LHCN-M2 (cell line): ENCODE measurements around the gene CHAF1B. TPM values are rescaled to one million over a fixed set of nuclear protein-coding genes. Genes with fewer than 3 reads are reported as not detected.

Source experiments
- DNase-seq: peaks from one replicate; pipeline ENCODE4 v3.0.0-alpha.2; 2012; ENCODE audit warnings: low read depth
- total RNA-seq: library from RNA; depleted of rRNA; stranded (reverse); fragments of >200 nt; gene quantifications from 2 replicates; pipeline ENCODE4 v1.2.3, GENCODE V29; 2014

The CHAF1B gene
- total RNA-seq, 1 experiment from 2014 or later, result 9.9 TPM

GRCh38 chr21:36425286-36425685, 40.1 kb downstream of the CHAF1B start:
- DNase-seq, result peak; percentile 68

GRCh38 chr21:36427502-36427901, 42.3 kb downstream of the CHAF1B start:
- no peak for DNase-seq

- no peak for DNase-seq
Observed at GRCh38 chr21:36428761-36429432, 43.7 kb downstream of the CHAF1B start.

GRCh38 chr21:36429947-36430546, 44.9 kb downstream of the CHAF1B start:
- peak; percentile 100 for DNase-seq

GRCh38 chr21:36430841-36431240, 45.6 kb downstream of the CHAF1B start:
- no peak for DNase-seq

GRCh38 chr21:36431252-36431651, 46.1 kb downstream of the CHAF1B start:
- DNase-seq, result no peak

- DNase-seq, result no peak
Observed at GRCh38 chr21:36433059-36433709, 48.0 kb downstream of the CHAF1B start.

GRCh38 chr21:36434144-36434543, 49.0 kb downstream of the CHAF1B start:
- DNase-seq, result no peak

- no peak for DNase-seq
Observed at GRCh38 chr21:36436829-36437744, 51.9 kb downstream of the CHAF1B start.

- DNase-seq, result peak; percentile 67
Observed at GRCh38 chr21:36437745-36438128, 52.5 kb downstream of the CHAF1B start.

- no peak for DNase-seq
Observed at GRCh38 chr21:36441715-36442114, 56.5 kb downstream of the CHAF1B start.

- no peak for DNase-seq
Observed at GRCh38 chr21:36446301-36446700, 61.1 kb downstream of the CHAF1B start.

GRCh38 chr21:36450511-36450910, 65.3 kb downstream of the CHAF1B start:
- no peak for DNase-seq

GRCh38 chr21:36451506-36451905, 66.3 kb downstream of the CHAF1B start:
- no peak for DNase-seq

- DNase-seq, result no peak
Observed at GRCh38 chr21:36452281-36452825, 67.2 kb downstream of the CHAF1B start.

- DNase-seq, result no peak
Observed at GRCh38 chr21:36454093-36454531, 68.9 kb downstream of the CHAF1B start.

GRCh38 chr21:36454706-36455105, 69.5 kb downstream of the CHAF1B start:
- no peak for DNase-seq

- no peak for DNase-seq
Observed at GRCh38 chr21:36456729-36457414, 71.7 kb downstream of the CHAF1B start.

GRCh38 chr21:36459098-36459497, 73.9 kb downstream of the CHAF1B start:
- DNase-seq, result no peak

- no peak for DNase-seq
Observed at GRCh38 chr21:36460866-36461265, 75.7 kb downstream of the CHAF1B start.
